Liver (tissue), 9 donors: ENCODE measurements around the gene GSK3B. TPM values are rescaled to one million over a fixed set of nuclear protein-coding genes. Genes with fewer than 3 reads are reported as not detected.

Experiments
- DNase-seq: peaks from one replicate; pipeline ENCODE4 v3.0.0-alpha.2; 2017; ENCODE audit warnings: low spot score
- H3K27ac ChIP-seq, 2 donors: one replicate each; pipeline ENCODE4 v1.7.0; 2013; ENCODE audit warnings: inconsistent platforms in 2 of 2, low read length in 2 of 2, control low read depth in 1 of 2, low read depth in 1 of 2, mild to moderate bottlenecking in 1 of 2
- H3K27me3 ChIP-seq, 4 donors: one replicate each; pipeline versions ENCODE4 v1.6.1 to v1.7.0; 2013; ENCODE audit warnings: low read length in 3 of 4, inconsistent platforms in 1 of 4, mild to moderate bottlenecking in 1 of 4, moderate library complexity in 1 of 4; ENCODE audit not compliant: control insufficient read depth in 4 of 4, insufficient read depth in 4 of 4
- H3K36me3 ChIP-seq, 4 donors: one replicate each; pipeline versions ENCODE4 v1.6.1 to v1.7.0; 2013; ENCODE audit warnings: low read length in 3 of 4, mild to moderate bottlenecking in 3 of 4, low read depth in 1 of 4, moderate library complexity in 1 of 4; ENCODE audit not compliant: control insufficient read depth in 4 of 4, insufficient read depth in 3 of 4
- H3K4me1 ChIP-seq, 4 donors: one replicate each; pipeline versions ENCODE4 v1.6.1 to v1.7.0; 2013; ENCODE audit warnings: low read length in 3 of 4, mild to moderate bottlenecking in 3 of 4, moderate library complexity in 1 of 4; ENCODE audit not compliant: control insufficient read depth in 4 of 4, insufficient read depth in 4 of 4
- H3K4me3 ChIP-seq, 3 donors: one replicate each; pipeline versions ENCODE4 v1.6.1 to v1.7.0; 2013; ENCODE audit warnings: low read length in 3 of 3, control low read depth in 1 of 3, low read depth in 1 of 3, mild to moderate bottlenecking in 1 of 3
- H3K9ac ChIP-seq, 2 donors: one replicate each; pipeline ENCODE4 v1.7.0; 2013; ENCODE audit warnings: low read length in 2 of 2, mild to moderate bottlenecking in 2 of 2, moderate library complexity in 2 of 2, control low read depth in 1 of 2, low read depth in 1 of 2
- H3K9me3 ChIP-seq, 4 donors: one replicate each; pipeline versions ENCODE4 v1.6.1 to v1.7.0; 2013; ENCODE audit warnings: low read length in 3 of 4; ENCODE audit not compliant: control insufficient read depth in 4 of 4
- ATF3 ChIP-seq: IDR thresholded peaks from 2 replicates; pipeline ENCODE4 v1.6.1; 2016; ENCODE audit warnings: antibody characterized with exemption
- CTCF ChIP-seq: fragments of 150-350 bp; IDR thresholded peaks from 2 replicates; pipeline ENCODE4 v1.5.1; 2017; ENCODE audit warnings: improper control_type of control experiment, low read depth, low read length; ENCODE audit not compliant: missing input control
- EGR1 ChIP-seq, 2 donors: IDR thresholded peaks; 2 replicates each; pipeline ENCODE4 v1.6.1; 2016 to 2018; ENCODE audit warnings: antibody characterized with exemption in 2 of 2, low read depth in 2 of 2
- FOXA1 ChIP-seq: IDR thresholded peaks from 2 replicates; pipeline ENCODE4 v1.6.1; 2016; ENCODE audit warnings: antibody characterized with exemption
- GABPA ChIP-seq, 2 donors: IDR thresholded peaks in 1 of 2; conservative IDR thresholded peaks in 1 of 2; 2 replicates each; pipeline ENCODE4 v1.6.1; 2016; ENCODE audit warnings: antibody characterized with exemption in 2 of 2, mild to moderate bottlenecking in 1 of 2, moderate library complexity in 1 of 2
- HNF4A ChIP-seq, 2 donors: conservative IDR thresholded peaks; 2 replicates each; pipeline ENCODE4 v1.6.1; 2016; ENCODE audit warnings: antibody characterized with exemption in 2 of 2, mild to moderate bottlenecking in 2 of 2
- JUND ChIP-seq, 2 donors: IDR thresholded peaks; 2 replicates each; pipeline ENCODE4 v1.6.1; 2016; ENCODE audit warnings: antibody characterized with exemption in 2 of 2
- SP1 ChIP-seq: IDR thresholded peaks from 2 replicates; pipeline ENCODE4 v1.6.1; 2018; ENCODE audit warnings: antibody characterized with exemption, mild to moderate bottlenecking
- TAF1 ChIP-seq: conservative IDR thresholded peaks from 2 replicates; pipeline ENCODE4 v1.6.1; 2016; ENCODE audit warnings: antibody characterized with exemption, mild to moderate bottlenecking
- ZBTB33 ChIP-seq: IDR thresholded peaks from 2 replicates; pipeline ENCODE4 v1.6.1; 2016; ENCODE audit warnings: antibody characterized with exemption
- WGBS: extraction: QIAGEN DNeasy Blood & Tissue Kit; methylation state at CpG from one replicate; pipeline ENCODE4 v1.1.7; 2013; 5-methylcytosine and 5-hydroxymethylcytosine counted together
- polyA plus RNA-seq, 2 donors: library from polyadenylated mRNA; stranded (reverse) in 1 of 2; unstranded in 1 of 2; fragments of 200-250 nt in 1 of 2; fragments of >200 nt in 1 of 2; fragmentation: Nextera tagmentation in 1 of 2; extraction: Ambion mirVana in 1 of 2; gene quantifications; one replicate each; pipeline versions ENCODE4 v1.2.1 to v1.2.3, GENCODE V29; 2013 to 2015
- total RNA-seq, 2 donors: library from RNA; depleted of rRNA; stranded (reverse); fragments of >200 nt; gene quantifications; one replicate each; pipeline ENCODE4 v1.2.3, GENCODE V29; 2014
- donor health status: healthy.
- donor health status: healthy.
- donor health status: healthy.
- donor health status: healthy.
- donor health status: healthy.

Gene GSK3B
- total and polyA plus RNA-seq, 4 donors, result 10.5 to 20.8 (median 18.5) TPM

- TF ChIP-seq ZBTB33, result no peak
- TF ChIP-seq ATF3, result no peak
Measured at GRCh38 chr3:120140098-120140742, 46.0 kb upstream of the GSK3B start (continued).

GRCh38 chr3:120139140-120139539 lies 44.9 kb upstream of the GSK3B start:
- Histone ChIP-seq H3K4me3 (no peak overlapping the region), H3K27me3 (no peaks in the 10 kb centered on the region), H3K9me3 (no peaks in the 10 kb centered on the region), H3K9ac (no peak overlapping the region), H3K36me3 (no peaks in the 10 kb centered on the region), H3K27ac (no peak overlapping the region), H3K4me1 (no peaks in the 10 kb centered on the region)
- DNase-seq, result no peak
- no peak for TF ChIP-seq ZBTB33
- WGBS, result 98% methylated on average over 4 of the region's 4 CpGs

GRCh38 chr3:120137548-120137947 lies 43.3 kb upstream of the GSK3B start:
- TF ChIP-seq GABPA (IDR thresholded peaks at IDR 0.05 in 1 of 2, conservative IDR thresholded peaks at IDR 0.05 in 1 of 2) (no peak), JUND (IDR thresholded peaks at IDR 0.05) (no peak), ZBTB33 (no peak), FOXA1 (no peak), SP1 (no peak), EGR1 (IDR thresholded peaks at IDR 0.05; ENCODE audit: low read depth in 2 of 2) (no peak), CTCF (no peak), HNF4A (conservative IDR thresholded peaks at IDR 0.05) (no peak), TAF1 (no peak)
- Histone ChIP-seq H3K36me3 (no peaks in the 10 kb centered on the region), H3K27me3 (no peaks in the 10 kb centered on the region), H3K9ac (no peak overlapping the region), H3K9me3 (no peaks in the 10 kb centered on the region), H3K27ac (no peak overlapping the region), H3K4me1 (no peaks in the 10 kb centered on the region), H3K4me3 (no peak overlapping the region)
- DNase-seq, result no peak
- WGBS, result 65% methylated on average over 2 of the region's 2 CpGs
